HG03039 (cell line): ENCODE measurements around the gene OTULINL.

Source experiments
- ATAC-seq: cut with Tn5 transposase; IDR thresholded peaks from one replicate; pipeline ENCODE4 v1.9.1; 2021; ENCODE audit warnings: mild to moderate bottlenecking, moderate library complexity; ENCODE audit not compliant: unreplicated experiment

Gene OTULINL

DNA sequence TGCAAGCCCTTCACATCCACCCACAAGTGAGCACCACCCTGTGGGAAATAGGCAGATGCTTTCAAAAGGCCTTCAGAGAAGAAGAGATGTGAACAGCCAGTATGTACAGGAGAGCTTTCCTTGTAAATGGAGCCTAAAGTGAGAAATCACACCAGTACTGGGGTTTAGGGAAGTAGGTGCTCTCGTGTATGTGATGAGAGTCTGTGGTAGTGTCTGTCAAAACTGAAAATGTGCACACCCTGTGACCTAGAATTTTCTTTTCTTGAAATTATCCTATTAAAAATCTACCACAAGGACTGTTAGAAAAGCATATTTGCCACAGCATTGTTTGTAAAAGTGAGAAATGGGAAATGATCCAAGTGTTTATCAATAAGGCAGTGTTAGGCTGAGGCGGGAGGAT lies 16.6 kb downstream of the OTULINL start:
- ATAC-seq = no peak

DNA sequence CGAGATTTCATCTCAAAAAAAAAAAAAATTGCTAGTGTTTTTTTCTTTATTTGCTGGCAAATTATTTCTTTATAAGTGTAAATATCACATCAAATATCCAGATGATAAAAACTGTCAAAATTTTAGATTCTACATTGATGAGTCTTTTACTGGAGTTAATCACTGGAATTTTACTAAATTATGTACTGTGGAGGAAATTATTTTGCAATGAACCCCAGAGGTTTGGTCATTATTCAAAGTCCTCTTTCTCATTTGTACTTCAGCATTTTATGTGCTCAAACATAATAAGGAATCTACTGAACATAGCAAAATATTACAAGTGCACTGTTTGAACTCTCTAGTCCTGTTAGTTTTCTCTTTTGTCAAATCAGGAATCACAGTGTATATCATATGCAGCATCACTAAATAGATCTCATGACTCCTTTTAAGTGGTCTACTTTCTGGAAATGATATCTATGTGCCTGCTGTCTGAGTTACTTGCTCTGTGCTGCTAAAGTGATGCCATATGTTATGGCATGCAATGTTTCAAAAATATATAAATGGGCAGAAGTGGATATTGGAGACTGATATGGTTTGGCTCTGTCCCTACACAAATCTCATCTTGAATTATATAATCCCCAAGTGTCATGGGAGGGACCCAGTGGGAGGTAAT lies 18.0 kb downstream of the OTULINL start:
- no peak for ATAC-seq

DNA sequence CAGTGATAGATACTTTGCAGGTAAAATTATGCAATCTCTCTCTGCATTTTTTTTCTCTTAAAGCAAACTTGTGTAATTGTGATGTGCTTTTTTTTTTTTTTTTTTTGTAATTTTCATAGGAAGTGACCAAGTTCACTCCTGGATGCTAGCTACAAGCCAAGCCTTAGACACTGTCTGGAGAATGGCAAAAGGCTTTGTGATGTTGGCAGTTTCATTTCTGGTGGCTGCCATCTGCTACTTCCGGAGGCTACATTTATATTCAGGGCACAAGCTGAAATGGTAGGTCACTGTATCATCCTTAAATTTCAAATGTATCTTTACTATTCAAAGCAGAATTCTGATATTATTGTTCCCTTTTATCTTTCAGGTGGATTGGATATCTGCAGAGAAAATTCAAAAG lies 19.3 kb downstream of the OTULINL start:
- no peak for ATAC-seq

DNA sequence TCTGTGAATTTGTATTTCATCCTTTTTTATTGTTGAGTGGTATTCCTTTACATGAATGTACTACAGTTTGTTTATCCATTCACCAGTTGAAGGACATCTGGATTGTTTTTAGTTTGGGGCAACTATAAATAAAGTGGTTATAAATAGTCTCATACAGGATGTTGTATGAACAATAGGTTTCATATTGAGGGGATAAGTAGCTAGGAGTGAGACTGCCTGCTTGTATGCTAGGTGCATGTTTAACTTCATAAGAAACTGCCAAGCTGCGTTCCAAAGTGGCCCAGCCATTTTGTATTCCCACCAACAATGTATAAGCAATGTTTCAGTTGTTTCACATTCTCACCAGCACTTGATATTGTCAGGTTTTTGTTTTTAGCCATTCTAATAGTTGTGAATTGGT lies 21.5 kb downstream of the OTULINL start:
- ATAC-seq = no peak

DNA sequence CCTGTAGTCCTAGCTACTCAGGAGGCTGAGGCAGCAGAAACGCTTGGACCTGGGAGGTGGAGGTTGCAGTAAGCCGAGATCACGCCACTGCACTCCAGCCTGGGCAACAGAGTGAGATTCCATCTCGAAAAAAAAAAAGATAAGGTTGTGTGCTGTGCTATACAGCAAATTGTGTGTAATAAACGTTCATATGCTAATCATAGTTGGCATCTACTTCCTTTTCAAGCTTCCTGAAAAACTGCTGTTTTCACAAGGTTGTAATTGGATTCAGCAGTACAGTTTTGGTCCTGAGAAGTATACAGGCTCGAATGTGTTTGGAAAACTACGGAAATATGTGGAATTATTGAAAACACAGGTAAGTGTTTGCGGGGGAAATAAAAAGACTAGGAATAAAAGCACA lies 25.5 kb downstream of the OTULINL start:
- ATAC-seq = no peak

DNA sequence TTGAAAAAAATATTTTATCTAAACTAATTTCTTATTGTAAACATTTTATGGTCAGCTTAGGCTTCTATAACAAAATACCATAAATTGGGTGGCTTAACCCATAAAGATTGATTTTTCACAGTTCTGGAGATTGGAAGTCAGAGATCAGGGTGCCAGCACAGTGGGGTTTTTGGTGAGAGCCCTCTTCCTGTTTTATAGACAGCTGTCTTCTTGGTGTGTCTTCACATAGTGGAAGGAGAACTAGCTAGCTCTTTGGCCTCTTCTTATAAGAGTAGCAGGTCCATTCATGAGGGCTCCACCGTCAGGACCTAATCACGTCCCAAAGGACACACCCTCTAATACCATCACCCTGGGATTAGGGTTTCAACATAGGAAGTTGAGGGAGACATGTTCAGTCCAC lies 26.6 kb downstream of the OTULINL start:
- no peak for ATAC-seq

DNA sequence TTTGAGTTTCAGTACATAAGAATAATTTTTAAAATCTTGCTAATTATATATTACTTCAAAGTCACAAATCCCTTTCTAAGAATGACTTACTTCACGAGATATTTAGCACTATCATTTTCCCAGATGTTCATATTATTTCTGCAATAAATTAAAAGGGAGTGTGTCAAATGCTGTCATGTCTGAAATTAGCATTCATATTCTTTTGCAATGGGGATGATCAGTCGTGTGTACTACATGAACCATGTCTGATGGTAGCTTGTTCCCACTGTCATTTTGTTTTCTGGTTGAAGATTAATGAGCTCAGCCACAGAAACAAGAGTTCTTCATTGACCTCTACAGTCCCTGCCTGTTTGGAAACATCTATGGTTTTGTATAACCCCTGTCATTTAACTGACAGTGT lies 30.1 kb downstream of the OTULINL start:
- ATAC-seq = no peak

DNA sequence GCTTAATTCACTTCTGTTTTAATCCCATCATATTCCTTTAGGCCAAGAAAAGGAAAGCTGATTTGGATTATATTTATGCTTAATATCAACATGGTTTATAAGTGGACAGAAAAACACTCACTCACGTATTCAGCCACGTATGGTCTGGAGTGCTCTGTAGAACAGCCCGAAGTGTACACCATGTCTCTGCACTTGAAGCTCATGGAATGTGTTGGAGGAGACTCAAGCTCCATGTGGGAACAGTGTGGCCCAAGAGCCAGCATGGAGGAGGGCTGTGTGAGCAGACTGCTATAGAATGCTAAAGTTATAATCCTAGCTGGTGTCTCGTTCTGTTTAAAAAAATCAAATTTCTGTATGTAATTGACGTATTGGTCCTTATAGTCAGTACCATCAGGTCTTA lies 32.9 kb downstream of the OTULINL start:
- no peak for ATAC-seq

DNA sequence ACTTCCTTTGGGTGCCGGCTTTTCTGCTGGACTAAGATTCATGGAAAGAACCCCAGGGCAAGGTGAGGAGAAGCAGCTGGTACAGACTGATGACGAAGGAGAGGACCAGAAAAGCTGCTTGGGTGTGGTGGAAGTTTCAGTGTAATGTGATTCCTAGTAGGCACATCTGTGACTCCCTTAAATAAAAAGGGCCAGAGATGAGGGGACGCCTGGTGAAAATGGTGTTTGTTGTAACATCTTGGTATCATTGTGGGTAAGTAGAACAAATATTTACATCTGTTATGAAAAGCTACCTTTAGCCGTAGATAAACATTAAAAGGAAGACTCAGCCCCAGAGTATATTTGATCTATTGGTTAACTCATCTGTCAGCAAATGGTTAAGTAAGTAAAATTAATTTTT lies 33.8 kb downstream of the OTULINL start:
- ATAC-seq = no peak

DNA sequence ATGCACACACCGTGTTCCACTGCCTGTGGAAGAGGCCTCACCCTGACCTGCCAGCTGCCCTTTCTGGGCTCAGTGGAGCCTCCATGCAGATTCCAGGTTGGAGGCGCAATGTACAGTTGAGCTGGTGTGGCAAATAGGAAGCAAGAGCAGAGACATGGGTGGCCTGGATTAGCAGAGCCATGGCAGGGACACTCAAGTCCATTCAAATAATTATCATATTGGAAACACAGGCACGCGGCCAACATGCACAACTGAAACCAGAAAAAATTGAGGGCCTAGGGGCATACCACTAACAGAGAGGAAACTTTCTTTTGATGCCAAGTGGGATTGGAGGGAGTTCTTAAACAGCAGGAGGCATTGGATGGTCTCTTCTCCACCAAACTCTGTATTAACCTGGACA lies 35.8 kb downstream of the OTULINL start:
- no peak for ATAC-seq

DNA sequence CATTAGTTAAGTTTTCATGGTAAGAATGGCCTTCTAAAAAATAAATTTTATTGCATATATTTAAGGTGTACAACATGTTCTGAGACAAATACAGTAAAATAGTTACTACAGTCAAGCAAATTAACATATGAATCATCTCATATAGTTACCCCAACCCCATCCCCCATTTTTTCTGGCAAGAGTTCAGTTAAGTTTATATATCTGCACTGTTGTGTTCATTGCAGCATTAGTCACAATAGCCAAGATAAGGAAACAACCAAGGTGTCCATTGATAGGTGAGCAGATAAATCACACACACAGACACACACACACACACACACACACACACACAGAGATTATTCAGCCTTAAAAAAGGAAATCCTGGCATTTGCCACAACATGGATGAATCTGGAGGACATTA lies 45.7 kb downstream of the OTULINL start:
- ATAC-seq = no peak

DNA sequence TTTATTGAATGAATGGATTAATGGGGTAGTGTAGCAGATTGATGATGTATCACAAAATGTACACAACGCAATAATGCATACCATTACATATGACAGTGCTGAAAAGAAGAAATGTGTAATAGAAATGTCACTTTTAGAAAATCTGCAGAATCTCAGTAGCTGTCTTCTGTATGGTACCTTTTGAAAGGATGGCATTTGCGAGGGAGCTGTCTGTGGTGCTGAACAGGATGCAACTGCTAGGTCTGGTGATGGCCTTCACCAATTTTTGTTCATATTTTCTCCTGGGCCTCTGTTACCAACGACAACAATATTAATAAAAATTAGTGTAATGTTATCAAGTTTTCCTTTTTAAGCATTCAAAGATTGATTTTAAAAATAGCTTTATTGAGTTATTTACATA lies 46.8 kb downstream of the OTULINL start:
- ATAC-seq = no peak

DNA sequence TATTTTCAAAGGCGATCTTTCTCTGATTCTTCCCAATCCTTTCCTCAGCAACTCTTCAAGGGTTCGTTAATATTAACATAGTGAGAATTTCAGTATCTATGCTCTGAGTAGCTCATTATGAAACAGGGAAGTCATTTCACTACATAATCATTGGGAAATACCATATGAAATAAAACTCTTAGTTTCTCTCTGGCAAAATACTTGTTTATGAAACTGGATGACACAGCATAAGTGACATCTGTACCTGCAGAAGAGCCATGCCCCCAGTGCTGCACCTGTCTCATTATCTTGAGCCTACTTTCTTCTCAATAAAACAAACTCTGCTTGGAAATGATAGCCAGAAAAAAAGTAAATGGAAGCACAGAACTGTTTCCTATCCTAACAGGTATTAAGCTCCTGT lies 49.1 kb downstream of the OTULINL start:
- no peak for ATAC-seq

DNA sequence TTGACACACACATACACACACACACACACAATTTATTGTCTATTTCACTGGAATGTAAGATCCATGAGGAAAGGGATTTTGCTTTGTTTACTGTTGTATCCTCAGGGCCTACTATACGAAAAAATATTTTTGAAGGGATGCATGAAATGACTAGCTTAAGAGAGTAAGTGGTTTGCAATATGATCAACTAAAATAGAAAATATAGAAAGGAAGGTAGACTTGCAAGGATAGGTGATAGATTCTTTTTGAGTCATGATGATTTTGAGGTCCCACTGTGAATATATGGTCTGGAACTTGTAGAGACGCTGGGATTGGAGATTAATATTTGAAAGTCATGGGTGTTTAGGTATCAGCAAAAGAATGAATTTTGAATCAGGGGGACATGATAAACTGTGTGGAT lies 54.1 kb downstream of the OTULINL start:
- ATAC-seq = no peak

DNA sequence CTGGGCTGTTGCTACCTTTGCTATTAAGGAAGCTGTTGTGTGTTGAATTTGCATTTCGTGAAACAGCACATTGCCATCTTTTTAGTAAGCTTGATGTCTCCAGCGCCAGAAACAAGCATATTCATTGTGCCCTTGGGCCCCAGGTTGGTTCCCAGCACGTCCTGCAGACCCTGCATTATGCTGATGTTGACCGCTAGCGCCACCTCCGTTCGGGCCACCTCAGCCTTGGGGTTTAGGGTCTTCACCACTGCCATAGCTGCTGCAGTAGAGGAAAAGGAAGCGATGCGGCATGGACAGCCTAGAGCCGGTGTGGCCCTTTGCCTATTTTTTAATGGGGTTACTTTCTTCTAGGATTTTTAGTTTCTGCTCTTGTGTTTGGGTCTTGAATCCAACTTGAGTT lies 59.2 kb downstream of the OTULINL start:
- no peak for ATAC-seq

DNA sequence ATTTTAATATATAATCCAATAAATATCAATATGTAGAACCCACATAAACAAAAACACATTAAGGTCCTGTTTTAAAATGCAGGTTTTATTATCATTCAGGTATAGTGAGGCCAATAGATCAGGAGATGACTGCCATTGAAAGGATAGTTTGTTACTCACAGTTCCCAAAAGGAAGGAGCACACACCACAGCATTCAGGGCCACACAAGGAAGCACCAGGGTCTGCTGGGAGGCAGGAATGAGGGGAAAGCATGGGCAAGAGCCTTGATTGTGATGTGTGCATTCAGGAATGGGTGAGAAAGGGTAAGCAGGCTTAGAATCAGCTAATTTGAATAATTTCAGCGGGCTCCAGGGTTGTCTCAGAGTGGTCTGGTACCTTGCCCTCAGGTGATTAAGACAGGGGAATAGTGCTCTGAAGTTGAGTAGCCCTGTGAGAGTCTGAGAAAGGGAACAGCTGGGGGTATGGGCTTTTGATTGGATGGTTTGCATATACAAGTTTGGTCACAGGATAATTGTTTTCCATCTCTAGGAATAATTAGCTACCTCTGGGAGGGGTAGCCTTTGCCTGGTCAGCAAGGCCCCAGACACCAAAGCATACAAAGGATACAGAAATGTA lies 63.1 kb downstream of the OTULINL start:
- ATAC-seq = no peak

DNA sequence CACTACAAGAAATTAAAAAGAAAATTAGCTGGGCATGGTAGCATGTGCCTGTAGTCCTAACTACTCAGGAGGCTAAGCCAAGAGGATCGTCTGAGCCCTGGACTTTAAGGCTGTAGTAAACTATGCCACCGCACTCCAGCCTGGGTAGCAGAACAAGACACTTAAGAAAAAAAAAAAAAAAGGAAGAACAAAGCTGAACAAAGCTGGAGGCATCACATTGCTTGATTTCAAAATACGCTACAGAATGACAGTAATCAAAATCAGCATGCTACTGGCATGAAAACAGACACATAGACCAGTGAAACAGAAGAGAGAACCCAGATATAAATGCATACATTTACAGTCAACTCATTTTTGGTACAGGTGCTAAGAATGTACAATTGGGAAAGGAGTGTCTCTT lies 68.5 kb downstream of the OTULINL start:
- ATAC-seq = no peak

DNA sequence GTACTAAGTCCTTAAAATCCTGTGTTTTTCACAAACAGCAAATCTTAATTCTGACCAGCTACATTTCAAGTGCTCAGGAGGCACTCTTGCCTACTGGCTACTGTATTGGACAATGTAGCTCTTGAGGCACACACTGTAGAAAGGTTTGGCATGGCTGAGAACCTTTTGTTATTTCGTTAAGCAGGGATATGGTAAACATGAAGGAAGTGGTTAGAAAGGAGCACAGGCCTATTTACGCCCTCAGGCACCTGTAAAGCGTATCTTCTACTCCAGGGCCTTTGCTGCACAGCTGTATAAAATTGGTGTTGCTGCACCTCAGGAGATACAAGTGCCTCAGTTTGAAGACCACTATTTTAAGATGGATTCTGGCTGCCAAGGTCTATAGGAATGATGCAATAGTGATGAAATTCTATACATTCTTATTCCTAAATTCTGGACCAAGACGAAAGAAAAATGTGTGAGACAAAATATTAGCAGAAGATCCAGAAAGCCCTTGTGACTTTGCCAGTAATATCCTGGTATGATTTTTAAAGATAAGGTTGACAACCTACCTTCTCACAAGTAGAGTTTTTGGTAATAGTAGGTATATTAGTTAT lies 73.7 kb downstream of the OTULINL start:
- no peak for ATAC-seq

DNA sequence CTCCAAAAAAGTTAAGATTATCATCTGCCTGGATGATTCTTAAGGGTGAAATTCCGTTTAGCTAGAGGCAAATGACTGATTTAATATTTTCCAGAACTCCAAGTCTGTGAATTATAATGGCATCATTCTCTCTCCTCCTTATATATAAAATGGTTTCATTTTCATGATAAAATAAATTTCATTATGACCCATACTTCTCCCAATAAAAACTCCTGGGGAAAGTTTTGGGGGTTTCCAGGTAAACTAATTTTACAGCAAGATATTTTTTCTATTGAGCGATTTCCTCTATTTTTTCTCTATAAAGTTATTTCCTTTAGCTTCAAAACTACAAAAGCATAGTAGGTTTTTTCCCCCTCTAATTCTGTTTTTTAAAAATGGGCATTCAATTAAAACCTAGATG lies 75.3 kb downstream of the OTULINL start:
- ATAC-seq = no peak

DNA sequence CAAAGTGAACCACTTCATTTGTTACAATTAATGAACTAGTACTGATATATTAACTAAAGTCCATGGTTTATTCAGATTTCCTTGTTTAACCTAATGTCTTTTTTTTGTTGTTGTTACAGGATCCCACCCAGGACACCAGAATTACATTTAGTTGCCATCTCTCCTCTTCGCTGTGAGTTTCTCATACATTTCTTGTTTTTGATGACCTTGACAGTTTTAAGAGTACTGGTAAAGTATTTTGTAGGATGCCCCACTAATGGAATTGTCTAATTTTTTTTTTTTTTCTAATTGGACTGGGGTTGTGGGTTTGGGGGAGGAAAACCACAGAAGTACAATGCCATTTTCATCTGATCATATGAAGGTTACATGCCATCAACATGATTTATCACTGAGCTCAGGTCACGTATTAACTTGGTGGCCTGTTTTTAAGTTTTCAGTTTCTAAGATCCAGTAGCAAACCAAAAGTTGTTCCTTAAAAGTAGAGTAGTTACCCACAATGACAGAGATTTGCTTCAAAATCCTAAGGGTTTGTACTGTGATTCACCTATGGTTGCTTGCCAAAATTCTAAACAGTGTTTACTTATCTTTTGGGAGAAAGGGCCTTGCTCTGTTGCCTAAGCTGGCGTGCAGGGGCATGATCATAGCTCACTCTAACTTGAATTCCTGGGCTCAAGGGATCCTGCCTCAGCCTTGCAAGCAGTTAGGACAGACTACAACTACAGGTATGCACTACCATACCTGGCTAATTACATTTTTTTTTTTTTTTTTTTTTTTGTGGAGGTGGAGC lies 78.4 kb downstream of the OTULINL start:
- no peak for ATAC-seq

DNA sequence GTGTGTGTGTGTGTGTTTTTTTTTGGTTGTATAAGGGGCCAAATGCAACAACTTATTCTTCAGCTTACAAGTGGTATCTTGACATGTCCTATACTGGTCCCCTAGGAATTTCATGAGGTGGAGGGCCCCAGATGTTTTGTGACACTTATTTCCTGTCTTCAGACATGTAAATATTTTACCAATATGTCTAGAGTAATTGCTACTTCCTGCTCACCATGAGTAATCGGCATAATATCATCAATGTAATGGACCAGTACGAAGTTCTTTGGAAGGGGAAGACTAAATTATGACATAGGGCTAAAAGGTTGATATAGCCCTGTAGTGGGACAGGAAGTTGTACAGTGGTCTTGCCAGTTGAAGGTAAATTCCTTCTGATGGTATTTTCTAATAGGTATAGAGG lies 79.2 kb downstream of the OTULINL start:
- ATAC-seq = no peak
